Lower leg skin (tissue), 4 donors: ENCODE measurements around the gene CNTFR. TPM values are rescaled to one million over a fixed set of nuclear protein-coding genes. Genes with fewer than 3 reads are reported as not detected.

Experiments used
- DNase-seq, 2 donors: peaks; one replicate each; pipeline ENCODE4 v3.0.0-alpha.2; 2019; ENCODE audit warnings: low spot score in 2 of 2
- H3K4me3 ChIP-seq: fragments of 200-600 bp; sonication (generic); 2 replicates; pipeline ENCODE4 v1.5.1; 2017; ENCODE audit warnings: mild to moderate bottlenecking, low read depth; ENCODE audit not compliant: poor library complexity, severe bottlenecking
- POLR2A ChIP-seq, 2 donors: fragments of 450-650 bp; IDR thresholded peaks; one replicate each; pipeline ENCODE4 v1.6.1; 2016 to 2017; ENCODE audit warnings: antibody characterized with exemption in 2 of 2, mild to moderate bottlenecking in 1 of 2, moderate library complexity in 1 of 2
- WGBS, 2 donors: methylation state at CpG; one replicate each; pipeline ENCODE4 v1.1.5; 2018; 5-methylcytosine and 5-hydroxymethylcytosine counted together
- intact Hi-C: fragments of 100-400 bp; cut with DNase I; formaldehyde crosslinking; loops from one replicate; pipeline ENCODE4 v1.15.0; 2023; ENCODE audit warnings: low total_unique reads
- total RNA-seq, 4 donors: library from RNA; depleted of rRNA; stranded (reverse); fragments of >200 nt; gene quantifications; one replicate each; pipeline ENCODE4 v1.1.0, GENCODE V29; 2016
- TF ChIP-seq, protein P1 (sequence below), 3 donors: fragments of 450-650 bp; IDR thresholded peaks; one replicate each; pipeline ENCODE4 v1.5.1; 2016; ENCODE audit warnings: antibody characterized with exemption in 3 of 3, mild to moderate bottlenecking in 3 of 3, moderate library complexity in 2 of 3

CNTFR gene
- total RNA-seq, 4 donors from 2014 or later = 2.5 to 13.4 (median 3.9) TPM

DNA sequence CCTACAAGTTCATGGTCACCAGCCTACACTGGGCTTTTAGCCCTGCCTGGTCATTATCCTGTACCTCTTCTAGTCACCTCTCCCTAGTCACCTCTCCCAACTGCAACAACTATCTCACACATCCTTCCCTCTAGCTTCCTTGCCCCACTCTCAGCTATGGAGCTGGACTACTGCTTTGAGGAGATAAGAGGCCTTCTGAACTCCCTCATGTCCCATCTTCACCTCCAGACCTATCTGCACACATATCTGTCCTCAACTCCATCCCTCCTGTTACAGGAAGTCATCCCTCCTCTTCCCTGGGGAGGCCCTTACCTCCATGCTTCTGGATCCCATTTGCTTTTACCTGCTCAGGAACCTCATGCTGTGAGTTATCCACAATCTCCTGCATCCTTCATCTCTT lies 16.7 kb upstream of the CNTFR start:
- DNase-seq = no peak
- intact Hi-C loops = no loop called here
- no peak for TF ChIP-seq POLR2A (IDR thresholded peaks at IDR 0.05)
- TF ChIP-seq, protein P1, sequence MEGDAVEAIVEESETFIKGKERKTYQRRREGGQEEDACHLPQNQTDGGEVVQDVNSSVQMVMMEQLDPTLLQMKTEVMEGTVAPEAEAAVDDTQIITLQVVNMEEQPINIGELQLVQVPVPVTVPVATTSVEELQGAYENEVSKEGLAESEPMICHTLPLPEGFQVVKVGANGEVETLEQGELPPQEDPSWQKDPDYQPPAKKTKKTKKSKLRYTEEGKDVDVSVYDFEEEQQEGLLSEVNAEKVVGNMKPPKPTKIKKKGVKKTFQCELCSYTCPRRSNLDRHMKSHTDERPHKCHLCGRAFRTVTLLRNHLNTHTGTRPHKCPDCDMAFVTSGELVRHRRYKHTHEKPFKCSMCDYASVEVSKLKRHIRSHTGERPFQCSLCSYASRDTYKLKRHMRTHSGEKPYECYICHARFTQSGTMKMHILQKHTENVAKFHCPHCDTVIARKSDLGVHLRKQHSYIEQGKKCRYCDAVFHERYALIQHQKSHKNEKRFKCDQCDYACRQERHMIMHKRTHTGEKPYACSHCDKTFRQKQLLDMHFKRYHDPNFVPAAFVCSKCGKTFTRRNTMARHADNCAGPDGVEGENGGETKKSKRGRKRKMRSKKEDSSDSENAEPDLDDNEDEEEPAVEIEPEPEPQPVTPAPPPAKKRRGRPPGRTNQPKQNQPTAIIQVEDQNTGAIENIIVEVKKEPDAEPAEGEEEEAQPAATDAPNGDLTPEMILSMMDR (IDR thresholded peaks at IDR 0.05) = no peak
- no peak overlapping the region for H3K4me3 ChIP-seq

DNA sequence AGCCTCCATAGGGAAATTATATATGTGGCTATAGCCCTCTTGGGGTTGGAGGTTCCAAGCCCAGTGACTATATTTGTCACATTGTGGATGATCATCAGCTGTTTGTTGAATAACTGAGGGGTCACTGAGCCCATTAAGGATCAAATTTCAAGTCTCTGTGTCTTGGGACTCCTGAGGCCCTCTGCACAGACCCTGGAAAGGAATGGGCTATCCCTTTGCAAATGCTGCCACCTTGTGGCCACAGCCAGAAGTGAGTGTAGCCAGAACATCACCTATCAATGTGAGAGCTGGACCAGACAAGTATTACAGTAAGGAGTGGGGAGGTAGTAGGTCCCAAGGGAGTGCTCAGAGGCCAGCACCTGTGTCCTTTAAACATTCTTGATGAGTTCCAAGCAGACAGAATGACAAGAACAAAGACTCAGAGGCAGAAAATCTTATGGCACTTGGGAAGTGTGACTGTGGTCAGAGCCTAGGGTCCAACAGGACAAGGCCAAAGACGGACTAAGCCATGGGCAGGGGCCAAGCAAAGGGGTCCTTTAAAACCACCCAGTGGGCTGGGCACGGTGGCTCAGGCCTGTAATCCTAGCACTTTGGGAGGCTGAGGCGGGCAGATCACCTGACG lies 14.2 kb upstream of the CNTFR start:
- DNase-seq = peak; percentile 80 to 97
- TF ChIP-seq, protein P1 (IDR thresholded peaks at IDR 0.05) = peak in 1 of 3 donors; percentile 48
- TF ChIP-seq POLR2A (IDR thresholded peaks at IDR 0.05) = no peak
- H3K4me3 ChIP-seq = no peak overlapping the region
- WGBS, 2 donors = 64 to 66% methylated on average over 4 of the region's 4 CpGs
- intact Hi-C loops = no loop called here

DNA sequence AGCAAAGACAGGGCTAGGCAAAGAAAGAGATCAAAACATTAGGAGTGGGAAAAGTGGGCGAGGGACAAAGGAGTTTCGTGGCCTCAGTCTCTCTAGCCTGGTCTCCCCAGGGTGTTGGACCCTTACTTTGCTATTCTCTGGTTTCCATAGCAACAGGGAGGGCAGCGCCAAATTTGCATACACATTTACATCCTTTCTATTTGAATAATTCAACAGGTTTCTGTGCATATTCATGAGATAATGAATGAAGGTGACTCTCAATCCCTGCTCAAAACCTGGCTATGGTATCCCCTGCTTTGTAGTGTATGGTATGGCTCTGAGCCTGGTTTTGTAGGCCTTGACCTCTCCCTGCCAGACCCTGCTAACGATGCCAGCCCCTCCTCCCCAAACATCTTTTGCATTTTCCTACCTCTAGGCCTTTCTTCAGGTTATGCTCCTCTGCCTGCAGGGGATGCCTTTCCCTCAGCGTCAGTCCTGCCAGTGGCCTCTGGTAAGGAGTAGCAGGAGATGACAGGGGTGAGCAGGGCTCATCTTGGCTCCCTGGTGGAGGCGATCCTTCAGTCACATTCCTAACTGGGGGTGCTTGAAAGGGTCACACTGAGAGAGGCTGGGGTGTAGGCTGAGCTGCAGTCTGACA lies 12.5 kb upstream of the CNTFR start:
- H3K4me3 ChIP-seq = no peak overlapping the region
- WGBS, 2 donors = 75 to 77% methylated on average over 6 of the region's 6 CpGs
- intact Hi-C loops = no loop called here
- no peak for TF ChIP-seq POLR2A (IDR thresholded peaks at IDR 0.05)
- TF ChIP-seq, protein P1 (IDR thresholded peaks at IDR 0.05) = no peak
- no peak for DNase-seq

DNA sequence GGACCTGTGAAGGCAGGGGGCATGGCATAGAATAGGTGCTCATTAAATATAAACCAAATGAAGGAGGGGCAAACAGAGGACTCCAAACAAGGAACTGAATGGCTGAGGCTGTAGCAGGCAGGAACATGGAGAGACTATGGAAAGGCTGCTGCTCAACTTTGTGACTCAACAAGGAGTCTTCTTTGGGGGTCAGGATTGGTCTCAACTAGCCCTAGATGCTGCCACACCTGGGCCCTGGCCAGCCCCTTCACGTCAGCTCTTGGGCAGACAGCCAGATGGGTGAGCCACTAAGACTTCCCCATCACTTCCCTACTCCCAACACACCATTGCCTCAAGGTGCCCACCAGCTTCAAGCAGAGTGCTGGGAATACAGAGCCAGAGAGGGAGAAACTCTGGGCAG lies 11.4 kb upstream of the CNTFR start:
- 17 to 20% methylated on average over 1 of the region's 1 CpG for WGBS, 2 donors
- intact Hi-C loops = no loop called here
- TF ChIP-seq POLR2A (IDR thresholded peaks at IDR 0.05) = no peak
- TF ChIP-seq, protein P1 (IDR thresholded peaks at IDR 0.05) = no peak
- H3K4me3 ChIP-seq = no peak overlapping the region
- no peak for DNase-seq

DNA sequence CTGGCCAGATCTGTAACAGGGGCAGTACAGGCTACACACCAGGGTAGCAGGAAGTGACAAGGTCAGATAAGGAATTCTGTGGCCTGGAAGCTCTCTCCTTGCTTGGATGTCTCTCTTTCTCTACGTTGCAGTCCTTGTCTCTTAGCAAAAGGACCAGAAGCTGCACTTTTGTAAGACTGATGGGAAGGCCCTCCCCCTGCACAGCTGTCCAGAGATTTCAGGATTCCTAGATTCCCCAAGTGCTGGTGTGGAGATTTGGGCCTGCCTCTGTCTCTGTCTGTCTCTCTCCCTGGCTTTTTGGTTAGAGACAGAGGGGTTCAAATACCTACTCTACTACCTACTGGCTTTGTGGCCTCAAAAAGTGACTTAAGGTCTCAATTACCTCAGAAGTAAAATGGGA lies 10.0 kb upstream of the CNTFR start:
- intact Hi-C loops = loop anchor here (10.0 kb wide), 1 partner anchor 165 kb away; no protein-coding TSS in a partner anchor
- no peak for DNase-seq
- WGBS, 2 donors = 41 to 63% methylated on average over 1 of the region's 1 CpG
- TF ChIP-seq POLR2A (IDR thresholded peaks at IDR 0.05) = no peak
- TF ChIP-seq, protein P1 (IDR thresholded peaks at IDR 0.05) = no peak
- H3K4me3 ChIP-seq = no peak overlapping the region
